ENCODE measurements around the gene RAMACL.
"Not testable (repeated sequence)": the region's sequence is repeated elsewhere in the genome, so short reads cannot be mapped to it uniquely, and the experiment has no call there.

RAMACL gene

DNA sequence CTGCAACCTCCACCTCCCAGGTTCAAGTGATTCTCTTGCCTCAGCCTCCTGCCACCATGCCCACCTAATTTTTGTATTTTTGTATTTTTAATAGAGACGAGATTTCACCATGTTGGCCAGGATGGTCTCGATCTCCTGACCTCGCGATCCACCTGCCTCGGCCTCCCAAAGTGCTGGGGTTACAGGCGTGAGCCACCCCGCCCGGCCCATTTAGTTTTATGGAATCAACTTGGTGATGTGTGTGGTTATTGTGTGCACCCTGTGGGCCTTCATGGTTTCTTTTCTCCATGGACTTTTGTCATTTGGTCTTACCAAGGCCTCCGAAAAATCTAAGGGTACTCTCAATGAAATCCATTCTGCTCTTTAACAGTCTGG lies 47.5 kb downstream of the RAMACL start:
- not testable (repeated sequence) for DNase-seq (ENCODE audit: insufficient read length, low spot score); FAIRE-seq

DNA sequence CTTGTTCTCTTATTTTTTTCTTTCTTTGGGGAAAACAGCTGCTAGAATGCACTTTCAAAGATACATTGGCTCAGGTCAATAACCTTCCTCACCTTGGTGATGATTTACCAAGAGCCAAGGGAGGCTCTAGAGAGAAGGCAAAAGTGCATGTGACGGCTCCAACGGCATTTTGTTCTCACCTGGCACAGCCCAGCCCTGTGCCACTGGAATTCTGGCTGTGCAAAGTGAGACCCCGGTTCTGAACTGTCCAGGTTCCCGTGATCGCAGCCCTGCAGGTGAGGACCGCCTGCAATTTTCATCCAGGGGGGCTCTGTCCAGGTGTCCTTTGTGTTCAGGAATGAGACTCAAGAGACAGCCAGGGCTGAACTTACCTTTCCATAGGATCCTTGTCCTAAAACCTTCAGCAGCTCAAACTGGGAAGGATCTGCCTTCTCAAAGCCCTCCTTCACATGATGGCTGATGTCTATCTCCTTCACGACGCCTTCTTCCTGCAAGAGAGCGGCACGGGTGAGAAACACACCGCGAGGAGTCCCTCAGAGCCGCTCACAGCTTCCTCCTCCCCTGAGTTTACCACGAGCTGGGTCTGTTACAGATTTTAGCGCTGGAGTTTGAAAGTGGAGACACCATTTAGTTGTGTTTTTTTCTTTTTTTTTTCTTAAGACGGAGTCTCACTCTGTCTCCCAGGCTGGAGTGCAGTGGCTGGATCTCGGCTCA lies 48.0 kb downstream of the RAMACL start:
- DNase-seq (ENCODE audit: insufficient read length, low spot score): no peak
- no peak for FAIRE-seq

DNA sequence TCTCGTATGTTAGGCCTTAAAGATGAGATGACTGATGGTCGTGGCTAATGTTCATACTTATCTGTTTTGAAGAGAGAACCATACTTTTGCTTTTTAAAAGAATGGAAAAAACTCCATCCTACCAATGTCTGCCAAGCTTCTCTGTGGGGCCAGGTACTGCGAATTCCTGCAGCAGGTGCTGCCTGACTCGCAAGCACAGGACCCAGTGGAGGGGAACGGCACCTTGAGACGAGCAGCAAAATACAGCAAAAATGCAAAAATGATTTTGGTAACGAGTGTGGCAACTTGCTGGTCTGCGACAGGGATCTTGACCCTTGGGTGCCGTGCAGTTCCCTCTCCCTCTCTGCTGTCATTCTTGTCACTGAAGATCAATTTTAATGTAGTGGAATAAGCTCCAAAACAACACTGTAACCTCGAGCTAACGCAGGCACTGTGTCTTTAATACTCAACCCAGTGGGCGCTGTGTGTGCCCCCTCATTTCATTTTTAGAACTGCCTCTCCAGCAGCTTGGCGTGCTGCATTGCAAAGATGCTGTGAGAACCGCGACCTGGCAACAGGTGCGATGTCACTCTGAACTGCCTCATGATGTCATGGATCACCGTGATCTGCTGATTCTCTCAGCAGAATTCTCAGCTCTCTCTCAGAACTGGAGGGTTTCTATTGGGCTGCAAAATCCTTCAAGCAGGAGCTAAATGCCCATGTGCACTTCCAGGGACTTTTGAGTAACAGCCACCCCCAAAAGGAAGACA lies 51.6 kb downstream of the RAMACL start:
- no peak for FAIRE-seq
- no peak for DNase-seq (ENCODE audit: insufficient read length, low spot score)

DNA sequence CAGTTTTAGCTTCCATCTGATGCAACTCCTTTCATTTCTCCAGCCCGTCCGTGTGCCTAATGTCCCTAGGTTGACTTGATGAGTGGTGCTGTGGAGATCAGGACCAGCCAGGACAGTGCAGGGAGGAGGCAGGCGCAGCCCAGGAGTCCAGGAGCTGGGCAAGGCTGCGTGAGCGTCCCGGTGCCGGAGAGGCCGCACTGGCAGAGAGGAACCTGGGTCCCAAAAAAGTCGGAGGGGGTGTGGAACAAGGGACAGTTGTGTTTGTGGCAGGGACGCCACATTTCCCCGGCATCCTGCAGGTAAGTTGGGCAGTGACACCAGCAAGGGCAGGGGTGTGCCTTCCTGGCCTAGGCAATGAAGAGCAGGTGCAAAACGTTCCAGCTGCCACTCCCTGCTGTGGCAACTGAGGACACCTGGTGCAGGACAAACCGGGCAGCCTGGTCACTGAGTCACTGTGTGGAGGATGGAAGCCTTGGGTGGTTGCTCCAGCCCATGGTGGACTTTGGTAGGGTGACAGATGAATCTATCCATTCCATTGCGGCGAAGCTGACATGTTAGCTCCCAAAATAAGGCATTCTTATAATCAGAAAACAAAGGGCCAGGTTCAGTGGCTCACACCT lies 53.2 kb downstream of the RAMACL start:
- no peak for DNase-seq (ENCODE audit: insufficient read length, low spot score)
- FAIRE-seq: no peak
